Left forelimb (tissue), 1 donor: Measurements from ENCODE around the gene FFAR1.
"Not testable (repeated sequence)": the region's sequence is repeated elsewhere in the genome, so short reads cannot be mapped to it uniquely, and the experiment has no call there.

Source experiments
- DNase-seq: peaks from one replicate; pipeline ENCODE4 v3.0.0-alpha.2; 2018; ENCODE audit warnings: low spot score

FFAR1 gene

GRCh38 chr19:35362261-35363000 lies 14.7 kb downstream of the FFAR1 start:
- DNase-seq = no peak

- DNase-seq = no peak
Observed at GRCh38 chr19:35363001-35363590, 15.4 kb downstream of the FFAR1 start.

GRCh38 chr19:35363711-35364425 lies 16.2 kb downstream of the FFAR1 start:
- no peak for DNase-seq

GRCh38 chr19:35365303-35365702 lies 17.6 kb downstream of the FFAR1 start:
- no peak for DNase-seq

- no peak for DNase-seq
Observed at GRCh38 chr19:35368378-35368777, 20.7 kb downstream of the FFAR1 start.

- DNase-seq = no peak
Observed at GRCh38 chr19:35369522-35369921, 21.8 kb downstream of the FFAR1 start.

- DNase-seq = no peak
Observed at GRCh38 chr19:35370722-35371121, 23.0 kb downstream of the FFAR1 start, which contains the start of gene GPR42. Gene GPR42, plus strand, starts transcription at chr19:35371068. Its CDS starts 292 bp downstream, at chr19:35371360.

- no peak for DNase-seq
Observed at GRCh38 chr19:35373492-35373891, 25.8 kb downstream of the FFAR1 start.

GRCh38 chr19:35374031-35374430 lies 26.3 kb downstream of the FFAR1 start:
- DNase-seq = not testable (repeated sequence)

- no peak for DNase-seq
Observed at GRCh38 chr19:35375505-35376307, 28.0 kb downstream of the FFAR1 start.

- no peak for DNase-seq
Observed at GRCh38 chr19:35377656-35378055, 30.0 kb downstream of the FFAR1 start.

- DNase-seq = no peak
Observed at GRCh38 chr19:35378356-35378755, 30.7 kb downstream of the FFAR1 start.

- not testable (repeated sequence) for DNase-seq
Observed at GRCh38 chr19:35379545-35379944, 31.8 kb downstream of the FFAR1 start.

- DNase-seq = no peak
Observed at GRCh38 chr19:35379992-35380391, 32.3 kb downstream of the FFAR1 start.

GRCh38 chr19:35380450-35381124 lies 32.9 kb downstream of the FFAR1 start:
- DNase-seq = no peak

GRCh38 chr19:35381318-35381717 lies 33.6 kb downstream of the FFAR1 start:
- no peak for DNase-seq

- no peak for DNase-seq
Observed at GRCh38 chr19:35381926-35382325, 34.2 kb downstream of the FFAR1 start.

GRCh38 chr19:35383536-35383935 lies 35.8 kb downstream of the FFAR1 start:
- no peak for DNase-seq

GRCh38 chr19:35388277-35389054 lies 40.8 kb downstream of the FFAR1 start:
- DNase-seq = no peak

- DNase-seq = no peak
Observed at GRCh38 chr19:35389192-35389861, 41.6 kb downstream of the FFAR1 start.
